Astrocyte of the spinal cord (primary cell): ENCODE data around the gene MRPL48.

Experiments used
- DNase-seq: peaks from one replicate; pipeline ENCODE4 v3.0.0; 2011; ENCODE audit warnings: low read depth, low spot score
- H3K4me3 ChIP-seq: 2 replicates; pipeline ENCODE4 v1.5.1; 2011; ENCODE audit warnings: low read depth, mild to moderate bottlenecking, low read length, moderate library complexity
- in situ Hi-C: cut with HindIII; loops from 2 replicates; pipeline ENCODE4 v1.10.0; 2017; ENCODE audit warnings: low sequenced_read_pairs
- TF ChIP-seq, protein P1 (sequence below): IDR thresholded peaks from 2 replicates; pipeline ENCODE4 v1.5.1; 2012; ENCODE audit warnings: low read depth, mild to moderate bottlenecking, low read length, inconsistent platforms

The MRPL48 gene

DNA sequence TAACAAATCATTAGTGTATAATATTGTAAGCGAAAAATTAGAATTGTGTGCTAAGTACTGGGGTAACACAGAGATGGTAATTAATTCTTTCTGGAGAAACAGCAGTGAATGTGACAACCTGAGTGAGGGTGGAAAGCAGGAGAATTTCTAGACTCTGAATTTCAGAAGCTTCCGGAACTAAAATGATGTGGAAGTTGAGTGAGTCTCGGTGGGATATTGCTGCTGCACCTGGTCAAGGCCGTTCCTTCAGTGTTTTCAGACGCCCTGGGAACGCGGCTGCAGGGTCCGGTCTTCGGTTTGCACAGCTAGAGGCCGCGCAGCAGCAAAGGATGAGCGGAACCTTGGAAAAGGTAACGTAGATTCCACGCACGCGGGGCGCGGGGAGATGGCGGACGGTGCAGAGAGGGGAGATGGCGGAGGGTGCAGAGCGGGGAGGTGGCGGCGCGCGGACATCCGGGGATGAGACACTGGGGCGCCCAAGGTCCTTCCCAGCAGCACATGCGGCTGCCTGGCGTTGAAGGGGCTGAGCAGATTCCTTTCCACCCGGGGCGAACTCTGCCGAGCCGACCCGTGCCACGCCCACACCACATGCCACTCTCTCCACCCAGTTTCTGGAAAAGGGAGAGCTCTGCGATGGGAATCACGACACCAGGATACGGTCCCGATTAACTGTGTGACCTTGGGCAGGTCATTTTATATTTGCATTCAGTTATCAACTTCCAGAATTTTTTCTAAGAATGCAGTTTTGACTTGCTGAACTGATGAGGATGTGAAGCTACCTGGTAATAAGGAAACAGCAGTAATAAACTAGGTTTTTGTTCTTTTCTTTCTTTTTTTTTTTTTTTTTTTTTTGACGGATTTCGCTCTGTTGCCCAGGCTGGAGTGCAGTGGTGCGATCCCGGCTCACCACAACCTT lies at the start of gene MRPL48:
Gene MRPL48, plus strand, starts transcription at position 232 of the 916 bp plus-strand sequence. Its CDS starts 98 bp downstream, at position 330.
- peak; percentile 95 for DNase-seq
- H3K4me3 ChIP-seq, result peak within 1 kb of the TSS; percentile 81
- in situ Hi-C loops, result no loop called here
- TF ChIP-seq, protein P1, sequence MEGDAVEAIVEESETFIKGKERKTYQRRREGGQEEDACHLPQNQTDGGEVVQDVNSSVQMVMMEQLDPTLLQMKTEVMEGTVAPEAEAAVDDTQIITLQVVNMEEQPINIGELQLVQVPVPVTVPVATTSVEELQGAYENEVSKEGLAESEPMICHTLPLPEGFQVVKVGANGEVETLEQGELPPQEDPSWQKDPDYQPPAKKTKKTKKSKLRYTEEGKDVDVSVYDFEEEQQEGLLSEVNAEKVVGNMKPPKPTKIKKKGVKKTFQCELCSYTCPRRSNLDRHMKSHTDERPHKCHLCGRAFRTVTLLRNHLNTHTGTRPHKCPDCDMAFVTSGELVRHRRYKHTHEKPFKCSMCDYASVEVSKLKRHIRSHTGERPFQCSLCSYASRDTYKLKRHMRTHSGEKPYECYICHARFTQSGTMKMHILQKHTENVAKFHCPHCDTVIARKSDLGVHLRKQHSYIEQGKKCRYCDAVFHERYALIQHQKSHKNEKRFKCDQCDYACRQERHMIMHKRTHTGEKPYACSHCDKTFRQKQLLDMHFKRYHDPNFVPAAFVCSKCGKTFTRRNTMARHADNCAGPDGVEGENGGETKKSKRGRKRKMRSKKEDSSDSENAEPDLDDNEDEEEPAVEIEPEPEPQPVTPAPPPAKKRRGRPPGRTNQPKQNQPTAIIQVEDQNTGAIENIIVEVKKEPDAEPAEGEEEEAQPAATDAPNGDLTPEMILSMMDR, result no peak

DNA sequence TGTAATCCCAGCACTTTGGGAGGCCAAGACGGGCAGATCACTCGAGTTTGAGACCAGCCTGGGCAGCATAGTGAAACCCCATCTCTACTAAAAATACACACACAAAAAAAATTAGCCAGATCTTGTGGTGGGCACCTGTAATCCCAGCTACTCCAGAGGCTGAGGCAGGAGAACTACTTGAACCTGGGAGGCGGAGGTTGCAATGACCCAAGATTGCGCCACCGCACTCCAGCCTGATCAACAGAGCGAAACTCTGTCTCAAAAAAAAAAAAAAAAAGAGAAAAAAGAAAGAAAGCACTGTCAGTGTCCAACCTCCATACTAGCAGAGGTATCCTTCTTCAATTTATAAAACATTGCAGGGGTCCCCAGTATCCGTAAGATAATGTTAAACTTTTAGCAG lies 44.6 kb upstream of the MRPL48 start:
- in situ Hi-C loops, result no loop called here
- TF ChIP-seq, protein P1, result no peak
- H3K4me3 ChIP-seq, result no peak overlapping the region
- no peak for DNase-seq

DNA sequence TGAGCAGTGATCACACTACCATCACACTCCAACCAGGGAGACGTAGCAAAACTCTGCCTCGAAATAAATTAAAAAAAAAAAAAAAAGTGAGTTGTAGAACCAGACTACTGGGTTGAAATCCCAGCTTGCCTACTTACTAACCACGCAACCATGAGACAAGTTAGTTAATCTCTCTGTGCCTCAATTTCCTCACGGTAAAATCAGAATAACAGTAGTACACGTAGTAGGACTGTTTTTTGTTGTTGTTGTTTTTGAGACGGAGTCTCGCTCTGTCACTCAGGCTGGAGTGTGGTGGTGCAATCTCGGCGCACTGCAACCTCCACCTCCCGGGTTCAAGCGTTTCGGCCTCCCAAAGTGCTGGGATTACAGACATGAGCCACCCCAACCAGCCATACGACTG lies 41.0 kb upstream of the MRPL48 start:
- in situ Hi-C loops, result no loop called here
- DNase-seq, result no peak
- H3K4me3 ChIP-seq, result no peak overlapping the region
- TF ChIP-seq, protein P1, result no peak

DNA sequence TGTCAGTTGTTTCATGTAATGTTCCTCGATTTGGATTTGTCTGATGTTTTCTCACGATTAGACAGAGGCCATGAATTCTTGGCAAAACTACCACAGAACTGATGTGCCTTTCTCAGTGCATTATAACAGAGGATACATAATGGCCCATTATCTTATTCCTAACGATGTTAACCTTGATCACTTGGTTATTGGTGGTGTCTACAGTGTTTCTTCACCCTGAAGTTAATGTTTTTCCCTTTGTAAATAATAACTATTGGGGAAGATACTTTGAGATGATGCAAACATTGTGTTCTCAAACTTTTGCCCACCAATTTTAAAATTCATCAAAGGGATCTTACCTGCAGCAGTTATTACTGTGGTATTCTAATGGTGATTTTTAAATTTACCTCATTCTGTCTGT lies 39.9 kb upstream of the MRPL48 start:
- H3K4me3 ChIP-seq, result no peak overlapping the region
- DNase-seq, result no peak
- TF ChIP-seq, protein P1, result no peak
- in situ Hi-C loops, result no loop called here

DNA sequence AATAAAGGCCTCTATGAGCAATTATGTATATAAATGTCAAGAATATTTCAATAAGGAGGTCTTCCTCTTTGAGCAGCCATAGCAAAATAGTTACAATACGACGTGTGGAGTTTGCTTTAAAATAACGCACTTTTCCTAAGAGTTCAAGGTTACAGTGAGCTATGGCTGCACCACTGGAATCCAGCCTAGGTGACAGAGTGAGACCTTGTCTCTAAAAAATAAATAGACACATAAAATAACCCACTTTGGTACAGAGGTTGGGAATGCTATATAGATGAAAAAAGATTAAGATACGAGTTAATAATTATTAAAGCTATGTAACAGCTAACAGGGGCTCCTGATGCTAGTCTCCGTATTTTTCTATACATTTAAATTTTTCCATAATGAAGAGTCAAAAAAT lies 39.4 kb upstream of the MRPL48 start:
- DNase-seq, result no peak
- H3K4me3 ChIP-seq, result no peak overlapping the region
- in situ Hi-C loops, result no loop called here
- TF ChIP-seq, protein P1, result no peak

DNA sequence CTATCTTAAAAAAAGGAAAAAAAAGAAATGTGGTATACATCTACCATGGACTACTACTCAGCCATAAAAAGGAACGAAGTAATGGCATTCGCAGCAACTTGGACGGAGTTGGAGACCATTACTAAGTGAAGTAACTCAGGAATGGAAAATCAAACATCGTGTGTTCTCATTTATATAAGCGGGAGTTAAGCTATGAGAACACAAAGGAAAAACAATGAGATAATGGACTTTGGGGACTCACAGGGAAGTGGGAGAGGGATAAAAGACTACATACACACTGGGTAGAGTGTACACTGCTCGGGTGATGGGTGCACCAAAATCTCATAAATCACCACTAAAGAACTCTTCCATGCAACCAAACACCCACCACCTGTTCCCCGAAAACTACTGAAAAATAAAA lies 38.6 kb upstream of the MRPL48 start:
- TF ChIP-seq, protein P1, result no peak
- H3K4me3 ChIP-seq, result no peak overlapping the region
- DNase-seq, result no peak
- in situ Hi-C loops, result no loop called here
